Suprapubic skin (tissue), 4 donors: ENCODE measurements around the gene CCNL2. TPM values are rescaled to one million over a fixed set of nuclear protein-coding genes. Genes with fewer than 3 reads are reported as not detected.

Source experiments
- DNase-seq, 2 donors: peaks; one replicate each; pipeline ENCODE4 v3.0.0-alpha.2; 2019; ENCODE audit warnings: low spot score in 2 of 2
- H3K27ac ChIP-seq: fragments of 200-600 bp; sonication (generic); one replicate; pipeline ENCODE4 v1.5.1; 2019
- H3K27me3 ChIP-seq: fragments of 200-600 bp; sonication (generic); one replicate; pipeline ENCODE4 v1.5.1; 2019
- H3K36me3 ChIP-seq: fragments of 200-600 bp; sonication (generic); one replicate; pipeline ENCODE4 v1.5.1; 2019
- H3K4me1 ChIP-seq: fragments of 200-600 bp; sonication (generic); one replicate; pipeline ENCODE4 v1.5.1; 2019
- H3K4me3 ChIP-seq: fragments of 200-600 bp; sonication (generic); one replicate; pipeline ENCODE4 v1.5.1; 2019; ENCODE audit warnings: mild to moderate bottlenecking
- H3K9me3 ChIP-seq: fragments of 200-600 bp; sonication (generic); one replicate; pipeline ENCODE4 v1.5.1; 2019
- EP300 ChIP-seq: sonication (generic); formaldehyde crosslinking; IDR thresholded peaks from one replicate; pipeline ENCODE4 v1.6.1; 2017; ENCODE audit warnings: antibody characterized with exemption
- POLR2A ChIP-seq, 2 donors: fragments of 450-650 bp; IDR thresholded peaks; one replicate each; pipeline ENCODE4 v1.6.1; 2017; ENCODE audit warnings: antibody characterized with exemption in 2 of 2, mild to moderate bottlenecking in 2 of 2, moderate library complexity in 2 of 2
- POLR2AphosphoS5 ChIP-seq, 3 donors: sonication (generic); formaldehyde crosslinking; IDR thresholded peaks; one replicate each; pipeline ENCODE4 v1.6.1; 2017; ENCODE audit warnings: antibody characterized with exemption in 3 of 3
- WGBS: methylation state at CpG from one replicate; pipeline ENCODE4 v1.1.5; 2018; 5-methylcytosine and 5-hydroxymethylcytosine counted together
- total RNA-seq, 4 donors: library from RNA; depleted of rRNA; stranded (reverse); fragments of >200 nt; gene quantifications; one replicate each; pipeline ENCODE4 v1.1.0, GENCODE V29; 2016
- TF ChIP-seq, protein P1 (sequence below), 2 donors: fragments of 200-600 bp in 1 of 2; fragments of 450-650 bp in 1 of 2; sonication (generic) in 1 of 2; IDR thresholded peaks; one replicate each; pipeline ENCODE4 v1.5.1; 2016 to 2019; ENCODE audit warnings: antibody characterized with exemption in 2 of 2, mild to moderate bottlenecking in 1 of 2, moderate library complexity in 1 of 2

CCNL2 gene
- total RNA-seq, 4 donors from 2014 or later = 136 to 599 (median 160) TPM

DNA sequence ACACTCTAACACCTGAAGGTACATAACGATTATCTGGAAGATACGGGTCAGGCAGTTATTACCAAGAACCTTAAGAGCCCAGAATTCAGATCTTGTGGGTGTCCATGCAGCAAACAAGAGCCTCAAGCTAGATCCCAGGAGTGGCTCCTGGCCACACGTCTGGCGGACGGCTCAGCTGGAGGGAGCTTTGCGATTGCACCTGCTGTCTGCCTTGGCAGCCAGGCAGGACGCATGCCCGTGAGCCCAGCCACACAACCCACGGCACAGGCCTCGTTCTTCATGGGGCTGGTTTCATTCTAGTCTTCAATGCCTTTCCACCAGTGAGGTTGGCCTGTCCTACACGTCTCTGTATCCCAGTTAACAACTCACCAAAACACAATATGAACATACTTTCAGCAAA, 5.7 kb downstream of the CCNL2 start:
- H3K36me3 ChIP-seq = peaks cover 90% of the 10 kb centered on the region
- TF ChIP-seq POLR2A (IDR thresholded peaks at IDR 0.05) (no peak), EP300 (no peak), POLR2AphosphoS5 (IDR thresholded peaks at IDR 0.05) (no peak)
- TF ChIP-seq, protein P1, sequence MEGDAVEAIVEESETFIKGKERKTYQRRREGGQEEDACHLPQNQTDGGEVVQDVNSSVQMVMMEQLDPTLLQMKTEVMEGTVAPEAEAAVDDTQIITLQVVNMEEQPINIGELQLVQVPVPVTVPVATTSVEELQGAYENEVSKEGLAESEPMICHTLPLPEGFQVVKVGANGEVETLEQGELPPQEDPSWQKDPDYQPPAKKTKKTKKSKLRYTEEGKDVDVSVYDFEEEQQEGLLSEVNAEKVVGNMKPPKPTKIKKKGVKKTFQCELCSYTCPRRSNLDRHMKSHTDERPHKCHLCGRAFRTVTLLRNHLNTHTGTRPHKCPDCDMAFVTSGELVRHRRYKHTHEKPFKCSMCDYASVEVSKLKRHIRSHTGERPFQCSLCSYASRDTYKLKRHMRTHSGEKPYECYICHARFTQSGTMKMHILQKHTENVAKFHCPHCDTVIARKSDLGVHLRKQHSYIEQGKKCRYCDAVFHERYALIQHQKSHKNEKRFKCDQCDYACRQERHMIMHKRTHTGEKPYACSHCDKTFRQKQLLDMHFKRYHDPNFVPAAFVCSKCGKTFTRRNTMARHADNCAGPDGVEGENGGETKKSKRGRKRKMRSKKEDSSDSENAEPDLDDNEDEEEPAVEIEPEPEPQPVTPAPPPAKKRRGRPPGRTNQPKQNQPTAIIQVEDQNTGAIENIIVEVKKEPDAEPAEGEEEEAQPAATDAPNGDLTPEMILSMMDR (IDR thresholded peaks at IDR 0.05) = no peak
- 83% methylated on average over 8 of the region's 11 CpGs for whole genome bisulfite sequencing
- no peak overlapping the region for H3K4me3 ChIP-seq
- H3K27me3 ChIP-seq = no peaks in the 10 kb centered on the region
- H3K9me3 ChIP-seq = no peaks in the 10 kb centered on the region
- peaks cover 17% of the 10 kb centered on the region for H3K4me1 ChIP-seq
- no peak for DNase-seq
- H3K27ac ChIP-seq = no peak overlapping the region

- peaks cover 94% of the 10 kb centered on the region for H3K36me3 ChIP-seq
- no peak for TF ChIP-seq EP300
- no peak for TF ChIP-seq POLR2AphosphoS5 (IDR thresholded peaks at IDR 0.05)
- TF ChIP-seq, protein P1 (IDR thresholded peaks at IDR 0.05) = no peak
- TF ChIP-seq POLR2A (IDR thresholded peaks at IDR 0.05) = no peak
- H3K4me1 ChIP-seq = peaks cover 13% of the 10 kb centered on the region
- H3K27ac ChIP-seq = no peak overlapping the region
- H3K4me3 ChIP-seq = no peak overlapping the region
- 85% methylated on average over 4 of the region's 4 CpGs for WGBS
- H3K27me3 ChIP-seq = no peaks in the 10 kb centered on the region
- no peak for DNase-seq
- H3K9me3 ChIP-seq = no peaks in the 10 kb centered on the region
Observed at GRCh38 chr1:1393014-1393413, 6.1 kb downstream of the CCNL2 start.

DNA sequence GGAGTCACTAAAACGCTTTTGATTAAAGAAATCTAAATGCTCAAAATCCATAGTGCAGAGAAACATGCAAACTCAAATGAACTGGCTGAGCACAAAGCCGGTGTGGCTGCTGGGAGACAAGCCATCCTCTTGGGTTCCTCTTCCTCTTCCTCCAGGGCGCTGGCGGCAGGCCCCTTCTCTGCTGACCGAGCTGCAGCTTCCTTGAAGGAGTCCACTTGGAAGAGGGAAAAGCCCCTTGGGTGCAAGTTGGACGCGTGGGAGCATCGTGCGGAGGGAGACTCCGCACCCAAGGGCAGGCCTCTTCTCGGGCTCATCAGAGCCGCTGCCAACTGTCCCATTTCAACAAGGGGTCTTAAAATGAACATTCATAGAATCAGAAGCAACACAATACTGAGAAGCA, 7.9 kb downstream of the CCNL2 start:
- Histone ChIP-seq H3K27me3 (no peaks in the 10 kb centered on the region), H3K4me3 (no peak overlapping the region), H3K9me3 (no peaks in the 10 kb centered on the region), H3K27ac (no peak overlapping the region), H3K36me3 (peaks cover 97% of the 10 kb centered on the region), H3K4me1 (no peaks in the 10 kb centered on the region)
- DNase-seq = no peak
- WGBS = 88% methylated on average over 12 of the region's 12 CpGs
- no peak for TF ChIP-seq EP300
- TF ChIP-seq, protein P1 (IDR thresholded peaks at IDR 0.05) = no peak
- TF ChIP-seq POLR2AphosphoS5 (IDR thresholded peaks at IDR 0.05) = no peak
- no peak for TF ChIP-seq POLR2A (IDR thresholded peaks at IDR 0.05)

- DNase-seq = no peak
- no peaks in the 10 kb centered on the region for H3K9me3 ChIP-seq
- 85% methylated on average over 12 of the region's 12 CpGs for WGBS
- H3K27ac ChIP-seq = no peak overlapping the region
- H3K4me3 ChIP-seq = no peak overlapping the region
- TF ChIP-seq, protein P1 (IDR thresholded peaks at IDR 0.05) = no peak
- TF ChIP-seq POLR2AphosphoS5 (IDR thresholded peaks at IDR 0.05) (no peak), EP300 (no peak), POLR2A (IDR thresholded peaks at IDR 0.05) (no peak)
- H3K27me3 ChIP-seq = no peaks in the 10 kb centered on the region
- H3K36me3 ChIP-seq = peaks cover 100% of the 10 kb centered on the region
- no peaks in the 10 kb centered on the region for H3K4me1 ChIP-seq
Observed at GRCh38 chr1:1390675-1391074, 8.5 kb downstream of the CCNL2 start.

GRCh38 chr1:1388078-1388472, 11.1 kb downstream of the CCNL2 start:
- Histone ChIP-seq H3K36me3 (peaks cover 82% of the 10 kb centered on the region), H3K9me3 (no peaks in the 10 kb centered on the region), H3K27me3 (no peaks in the 10 kb centered on the region), H3K27ac (no peak overlapping the region), H3K4me3 (no peak overlapping the region), H3K4me1 (no peaks in the 10 kb centered on the region)
- no peak for TF ChIP-seq POLR2AphosphoS5 (IDR thresholded peaks at IDR 0.05)
- TF ChIP-seq, protein P1 (IDR thresholded peaks at IDR 0.05) = no peak
- TF ChIP-seq POLR2A (IDR thresholded peaks at IDR 0.05) = no peak
- TF ChIP-seq EP300 = no peak
- WGBS = 96% methylated on average over 16 of the region's 16 CpGs
- DNase-seq = no peak
